ENCODE data around the gene FAM13A. TPM values are rescaled to one million over a fixed set of nuclear protein-coding genes. Genes with fewer than 3 reads are reported as not detected.

Gene FAM13A
- polyA plus RNA-seq, 1 of the 3 experiments (the other 2 are of a cell fraction), result 0.67 TPM

GRCh38 chr4:88952081-88952480 is 104.9 kb downstream of the FAM13A start:
- Histone ChIP-seq H3K4me1 (ENCODE audit: control insufficient read depth in 1 of 2, insufficient read depth in 2 of 2, low read depth in 1 of 2, low read length in 1 of 2) (no peaks in the 10 kb centered on the region), H3K9ac (no peak overlapping the region), H3K79me2 (ENCODE audit: insufficient read depth) (no peaks in the 10 kb centered on the region), H3K4me3 (ENCODE audit: low read depth in 2 of 2, low read length in 1 of 2) (no peak overlapping the region), H3K27ac (ENCODE audit: low read depth in 2 of 2, low read length in 1 of 2) (no peak overlapping the region), H3K9me3 (no peaks in the 10 kb centered on the region), H4K20me1 (ENCODE audit: insufficient read depth) (no peaks in the 10 kb centered on the region), H2AFZ (ENCODE audit: low read depth) (no peak overlapping the region), H3K9me2 (no peaks in the 10 kb centered on the region), H3K27me3 (ENCODE audit: insufficient read depth) (no peaks in the 10 kb centered on the region), H3F3A (replicated peaks; ENCODE audit: insufficient read depth) (no peaks in the 10 kb centered on the region), H3K36me3 (replicated peaks in 1 of 2; ENCODE audit: control insufficient read depth in 1 of 2, insufficient read depth in 2 of 2, low read length in 1 of 2) (no peaks in the 10 kb centered on the region), H3K4me2 (no peak overlapping the region)
- TF ChIP-seq SIN3A (IDR thresholded peaks at IDR 0.05; ENCODE audit: borderline replicate concordance, low read depth, low read length) (no peak), POLR2AphosphoS5 (IDR thresholded peaks at IDR 0.05; ENCODE audit: low read depth, low read length) (no peak), NRF1 (IDR thresholded peaks at IDR 0.05; ENCODE audit: low read depth, low read length) (no peak), IRF3 (IDR thresholded peaks at IDR 0.05; ENCODE audit: low read depth, low read length) (no peak), YY1 (IDR thresholded peaks at IDR 0.05; ENCODE audit: low read depth) (no peak), ELF1 (IDR thresholded peaks at IDR 0.05) (no peak), CTCF (IDR thresholded peaks at IDR 0.05) (no peak), MEF2A (IDR thresholded peaks at IDR 0.05; ENCODE audit: borderline replicate concordance, low read depth) (no peak), FOXJ3 (CRISPR knock-in tag; IDR thresholded peaks at IDR 0.05) (no peak), FOXM1 (IDR thresholded peaks at IDR 0.05; ENCODE audit: low read depth) (no peak)
- CTCF ChIA-PET, result no interaction called here
- POLR2A ChIA-PET, result no interaction called here
- no peak for DNase-seq
- WGBS (ENCODE audit: low lambda C conversion rate), result 67% methylated on average over 3 of the region's 3 CpGs

GRCh38 chr4:88949605-88950004 is 107.4 kb downstream of the FAM13A start:
- H3K27ac ChIP-seq (ENCODE audit: low read depth in 2 of 2, low read length in 1 of 2), result no peak overlapping the region
- no peaks in the 10 kb centered on the region for H3F3A ChIP-seq (replicated peaks; ENCODE audit: insufficient read depth)
- H3K4me1 ChIP-seq (ENCODE audit: control insufficient read depth in 1 of 2, insufficient read depth in 2 of 2, low read depth in 1 of 2, low read length in 1 of 2), result no peaks in the 10 kb centered on the region
- CTCF ChIA-PET, result interaction anchor here (0.9 kb wide), 1 partner anchor 11 kb away, joined by 3 read pairs; no protein-coding TSS in a partner anchor
- H3K79me2 ChIP-seq (ENCODE audit: insufficient read depth), result no peaks in the 10 kb centered on the region
- no peaks in the 10 kb centered on the region for H3K27me3 ChIP-seq (ENCODE audit: insufficient read depth)
- POLR2A ChIA-PET, result no interaction called here
- no peak overlapping the region for H3K4me3 ChIP-seq (ENCODE audit: low read depth in 2 of 2, low read length in 1 of 2)
- DNase-seq, result no peak
- H3K4me2 ChIP-seq, result no peak overlapping the region
- no peak overlapping the region for H2AFZ ChIP-seq (ENCODE audit: low read depth)
- TF ChIP-seq ZBTB33 (IDR thresholded peaks at IDR 0.05; ENCODE audit: borderline replicate concordance, low read depth) (no peak), FOSL2 (IDR thresholded peaks at IDR 0.05; ENCODE audit: borderline replicate concordance, low read depth) (no peak), TEAD4 (IDR thresholded peaks at IDR 0.05; ENCODE audit: borderline replicate concordance, insufficient read depth) (no peak)
- no peaks in the 10 kb centered on the region for H3K36me3 ChIP-seq (replicated peaks in 1 of 2; ENCODE audit: control insufficient read depth in 1 of 2, insufficient read depth in 2 of 2, low read length in 1 of 2)
- H3K9me3 ChIP-seq, result no peaks in the 10 kb centered on the region
- H3K9ac ChIP-seq, result no peak overlapping the region
- no peaks in the 10 kb centered on the region for H4K20me1 ChIP-seq (ENCODE audit: insufficient read depth)
- WGBS (ENCODE audit: low lambda C conversion rate), result 48% methylated on average over 2 of the region's 2 CpGs
- H3K9me2 ChIP-seq, result no peaks in the 10 kb centered on the region
